DMS 273 treated with DMSO at 0.1 percent for 48 hours (cell line): ENCODE measurements around the gene CERK.

Experiments
- DNase-seq: peaks from one replicate; lab custom pipeline; 2025; lab: John Stamatoyannopoulos, UW

The CERK gene

DNA sequence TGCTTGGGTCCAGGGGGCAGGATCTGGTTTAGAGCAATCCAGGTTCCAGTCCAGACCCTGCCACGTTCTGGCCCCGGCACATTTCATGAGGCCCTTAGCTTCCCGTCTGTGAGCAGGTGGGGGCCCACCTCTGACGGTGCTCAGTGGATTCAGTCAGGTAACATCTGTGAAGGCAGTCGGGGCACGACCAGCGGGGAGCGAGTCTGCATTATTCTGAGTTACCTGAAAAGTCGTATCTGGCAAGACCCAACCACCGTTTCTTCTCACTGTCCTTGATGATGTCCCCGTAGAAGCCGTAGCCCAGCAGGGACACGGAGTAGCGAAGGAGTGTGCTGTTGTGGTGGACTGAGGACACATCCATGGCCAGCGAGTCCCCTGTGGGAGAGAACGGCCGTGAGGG lies 39.0 kb downstream of the CERK start:
- no peak for DNase-seq

DNA sequence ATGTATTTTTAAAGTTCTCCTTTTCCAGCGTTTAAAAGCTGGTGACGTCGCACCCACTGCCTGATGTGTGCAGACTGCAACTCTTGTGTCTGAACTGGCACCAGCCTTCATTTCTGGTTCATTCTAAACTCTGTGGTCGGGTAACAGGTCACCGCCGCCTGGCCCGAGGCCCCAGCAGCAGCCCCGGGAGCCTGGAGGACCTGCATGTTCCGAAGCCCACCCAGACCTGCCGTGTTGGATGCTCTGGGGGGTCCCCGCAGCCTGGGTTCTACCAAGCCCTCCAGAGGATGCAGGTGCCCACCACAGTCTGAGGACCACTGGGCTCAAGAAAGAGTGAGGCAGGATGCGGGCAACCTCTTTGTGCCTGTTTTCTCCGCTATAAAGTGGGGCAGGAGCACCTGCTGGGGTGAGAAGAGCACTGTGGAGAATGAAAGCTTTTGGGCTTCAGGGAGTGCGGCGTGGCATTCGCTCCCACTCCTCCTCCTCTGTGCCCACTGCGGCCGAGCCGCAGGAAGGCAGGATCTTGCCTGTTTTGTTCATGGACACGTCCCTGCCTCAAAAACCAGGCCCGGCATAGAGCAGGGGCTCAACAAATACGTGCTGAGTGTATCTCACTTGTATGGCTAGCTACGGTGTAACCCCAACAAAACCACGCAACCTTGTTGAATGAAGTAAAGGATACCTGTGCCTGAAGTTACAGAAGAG lies 40.1 kb downstream of the CERK start:
- DNase-seq: no peak

DNA sequence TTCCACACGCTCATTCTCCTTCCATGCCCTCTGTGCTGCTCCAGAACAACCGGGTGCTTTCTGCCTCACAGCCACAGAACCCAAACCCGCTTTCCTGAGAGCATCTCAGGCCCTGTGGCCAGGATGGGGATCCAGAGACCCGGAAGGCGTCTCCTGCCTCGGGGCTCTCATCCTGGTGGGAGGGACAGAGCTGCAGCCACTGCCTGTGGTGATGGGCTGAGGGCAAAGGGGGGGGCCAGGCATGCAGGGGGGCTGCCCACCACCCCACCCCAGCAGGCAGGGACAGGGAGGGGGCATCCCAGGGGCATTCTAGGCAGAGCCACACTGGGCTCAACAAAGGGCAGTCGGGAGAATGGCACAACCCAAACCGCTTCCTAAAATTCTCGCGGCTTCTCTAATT lies 41.4 kb downstream of the CERK start:
- DNase-seq: no peak

GRCh38 chr22:46696229-46696518 lies 41.9 kb downstream of the CERK start:
- no peak for DNase-seq

DNA sequence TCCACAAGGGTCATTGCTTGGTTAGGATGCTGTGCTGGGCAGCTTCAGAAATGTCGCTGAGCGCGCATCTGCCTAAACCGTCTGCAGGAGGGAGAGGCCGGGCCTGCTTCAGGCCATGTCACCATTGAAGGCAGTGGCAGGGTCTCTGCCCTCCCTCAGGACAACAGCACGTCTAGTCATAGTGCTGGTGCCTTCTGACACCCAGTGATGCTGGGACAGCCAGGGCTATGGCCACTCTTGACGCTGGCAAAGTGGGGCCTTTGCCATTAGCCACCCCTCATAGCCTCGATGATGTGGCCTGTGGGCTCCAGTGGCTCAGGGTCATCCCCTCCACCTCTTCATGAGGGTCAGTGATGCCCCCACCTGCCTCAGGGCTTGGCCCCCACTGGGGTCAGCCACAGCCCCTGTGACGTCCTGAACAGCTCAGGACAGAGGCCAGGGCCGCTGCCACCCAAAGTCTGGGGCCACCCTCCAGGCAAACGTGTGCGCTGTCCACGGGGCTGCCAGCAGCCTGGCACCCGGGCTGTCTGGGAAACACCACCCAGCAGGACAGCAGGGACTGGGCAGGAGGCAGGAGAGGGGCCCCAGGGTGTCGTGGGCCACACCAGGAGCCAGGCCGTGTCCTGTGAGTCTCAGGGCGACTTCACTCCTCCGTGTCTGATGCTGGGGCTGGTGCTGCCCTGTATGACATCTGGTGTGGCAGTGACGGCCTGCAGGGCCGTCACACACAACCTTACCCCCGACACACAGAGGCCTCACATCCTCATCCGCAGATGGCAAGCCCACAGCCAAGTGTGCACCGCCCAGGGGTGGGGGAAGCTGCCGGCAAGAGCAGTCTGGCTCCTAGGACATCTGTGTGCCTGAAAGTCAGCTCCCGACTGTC lies 42.5 kb downstream of the CERK start:
- no peak for DNase-seq

DNA sequence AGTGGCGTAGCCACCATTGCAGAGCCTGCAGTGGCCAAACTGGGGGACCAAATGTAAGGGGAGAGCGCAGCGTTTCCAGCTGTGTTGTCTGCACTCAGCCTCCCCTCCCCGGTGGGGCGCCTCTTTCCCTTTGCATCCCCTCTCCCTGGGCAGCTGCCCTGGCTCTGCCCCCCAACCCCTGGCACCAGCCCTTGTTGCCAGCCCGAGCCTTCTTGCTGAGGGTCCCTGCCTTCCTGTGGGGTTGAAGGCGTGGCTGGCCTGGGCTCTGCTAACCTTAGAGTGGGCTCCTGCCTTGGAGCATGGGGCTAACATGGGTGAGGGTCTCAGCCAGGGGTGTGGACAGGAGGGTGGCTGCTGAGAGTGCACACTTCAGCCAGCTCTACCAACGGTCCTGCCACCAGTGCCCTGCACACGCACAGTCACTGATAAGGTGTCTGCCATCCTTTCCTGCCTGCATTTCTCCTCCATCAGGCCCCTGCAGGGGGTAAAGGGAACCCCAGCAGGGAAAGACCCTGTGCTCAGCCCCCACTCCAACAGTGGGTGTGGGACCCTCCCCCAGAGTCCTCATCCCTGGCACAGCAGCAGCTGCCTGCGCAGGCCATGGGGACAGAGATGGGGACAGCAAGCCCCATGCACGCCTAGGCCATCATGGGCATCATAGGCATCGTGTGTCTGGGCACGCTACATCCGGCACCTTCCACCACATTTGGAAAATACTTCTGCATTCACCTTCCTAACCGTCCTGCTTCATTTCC lies 43.5 kb downstream of the CERK start:
- DNase-seq: no peak

DNA sequence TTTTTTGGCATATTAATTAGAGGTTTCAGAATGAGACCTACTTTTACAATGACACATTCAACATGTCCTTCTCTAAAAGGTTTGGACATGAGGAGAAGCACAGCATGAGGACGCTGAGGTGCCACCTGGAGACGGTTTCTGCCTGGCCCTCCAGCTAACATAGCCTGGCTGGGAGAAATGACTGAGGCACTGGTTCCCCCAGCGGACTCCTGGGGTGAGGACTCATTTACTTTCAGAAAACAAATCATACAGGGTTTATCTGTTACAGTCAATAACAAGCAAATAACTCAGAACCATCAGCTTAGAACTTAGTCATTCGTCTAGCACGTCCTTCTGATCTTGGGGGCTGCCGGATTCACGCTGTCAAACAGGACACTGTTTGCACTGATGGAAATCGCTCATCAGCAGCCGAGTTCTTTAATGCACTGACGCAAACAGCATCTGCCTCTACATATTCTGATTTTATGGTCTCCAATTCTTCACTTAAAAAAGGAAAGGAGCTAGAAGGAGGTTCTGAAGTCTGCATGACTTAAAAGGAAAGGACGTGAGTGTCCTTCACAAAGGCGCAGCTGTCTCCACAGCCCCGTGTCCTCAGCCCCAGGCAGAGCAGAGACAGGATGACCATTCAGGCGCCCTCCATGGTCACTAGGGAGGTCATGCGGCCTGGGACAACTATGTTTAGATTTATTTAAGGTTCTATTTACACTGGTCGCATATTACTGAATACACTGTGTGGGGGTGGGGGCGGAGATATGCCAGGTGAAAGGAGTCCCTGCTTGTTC lies 44.2 kb downstream of the CERK start:
- no peak for DNase-seq

DNA sequence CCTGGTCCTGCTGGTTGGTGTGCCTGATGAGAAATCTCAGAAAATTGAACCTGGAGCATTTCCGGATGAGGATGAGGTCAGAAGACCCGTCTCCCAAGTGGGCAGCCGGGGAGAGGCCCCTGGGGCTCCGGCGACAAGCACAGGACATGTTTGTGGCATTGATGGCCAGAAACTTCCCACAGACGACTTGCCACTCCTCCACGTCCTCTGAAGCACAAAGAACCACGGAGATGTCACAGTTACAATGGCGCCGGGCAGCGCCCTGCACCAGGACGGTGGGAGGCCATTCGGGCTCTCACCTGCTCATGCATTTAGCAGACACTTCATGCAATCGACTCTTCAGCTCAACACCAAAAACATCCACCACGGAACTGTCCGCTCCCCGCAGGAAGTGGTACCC lies 46.5 kb downstream of the CERK start:
- DNase-seq: no peak

GRCh38 chr22:46690146-46690545 lies 47.9 kb downstream of the CERK start:
- no peak for DNase-seq

GRCh38 chr22:46688949-46689348 lies 49.1 kb downstream of the CERK start:
- no peak for DNase-seq

DNA sequence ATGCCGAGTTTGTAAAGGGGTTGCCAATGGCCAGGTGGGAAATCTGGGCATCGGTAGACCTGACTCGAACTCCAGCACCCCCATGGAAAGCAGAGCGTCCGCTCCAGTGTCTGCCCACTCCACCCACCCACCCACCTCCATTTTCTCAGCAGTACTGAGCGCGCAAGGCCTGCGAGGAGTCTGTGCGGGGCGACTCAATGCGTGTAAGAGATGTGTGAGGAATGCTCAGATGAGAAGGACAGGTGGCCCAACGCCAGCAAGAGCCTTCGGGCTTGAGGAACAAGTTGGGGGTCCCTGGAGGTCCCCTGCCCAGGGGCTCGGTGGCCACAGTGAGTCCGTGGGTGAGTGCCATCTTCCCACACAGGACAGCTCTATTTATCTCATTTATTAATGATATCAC lies 50.6 kb downstream of the CERK start:
- no peak for DNase-seq

GRCh38 chr22:46687048-46687444 lies 51.0 kb downstream of the CERK start:
- no peak for DNase-seq

DNA sequence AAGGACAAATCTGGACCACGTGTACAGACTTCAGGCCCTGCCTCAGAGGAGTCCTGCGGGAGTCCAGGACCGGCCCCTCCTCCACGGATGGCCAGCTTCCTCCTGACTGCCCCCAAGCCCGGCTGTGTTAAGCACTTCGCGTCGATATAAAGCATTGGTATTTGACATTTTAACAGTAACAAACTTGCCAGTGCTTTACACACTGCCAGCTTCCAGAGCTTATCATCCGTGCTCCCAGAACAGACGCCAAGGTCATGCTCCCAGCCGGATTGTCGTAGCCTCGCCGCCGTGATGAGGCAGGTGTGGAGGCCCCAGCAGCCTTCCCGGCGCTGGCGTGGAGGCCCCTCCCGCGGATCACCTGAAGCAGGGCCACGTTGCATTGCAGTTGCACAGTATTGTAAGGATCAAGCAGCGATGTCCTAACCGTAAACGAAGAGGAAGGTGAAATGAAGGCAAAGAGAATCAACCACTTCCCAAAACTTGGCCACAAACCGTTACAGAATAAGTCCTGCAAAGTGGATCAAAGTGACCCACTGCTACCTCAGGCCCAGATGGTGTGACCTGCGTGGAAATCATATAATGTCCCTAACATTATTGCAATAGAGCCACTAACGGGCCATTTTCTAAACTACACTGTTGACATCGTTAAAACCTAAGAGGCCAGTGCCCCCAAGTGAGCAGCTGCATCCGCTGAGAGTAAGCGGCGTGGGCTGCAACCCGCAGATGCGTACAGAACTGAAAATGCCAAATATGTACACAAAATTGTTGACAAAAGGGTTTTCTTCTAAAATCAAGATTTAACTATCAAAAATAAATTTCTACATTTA lies 51.6 kb downstream of the CERK start:
- DNase-seq: no peak

DNA sequence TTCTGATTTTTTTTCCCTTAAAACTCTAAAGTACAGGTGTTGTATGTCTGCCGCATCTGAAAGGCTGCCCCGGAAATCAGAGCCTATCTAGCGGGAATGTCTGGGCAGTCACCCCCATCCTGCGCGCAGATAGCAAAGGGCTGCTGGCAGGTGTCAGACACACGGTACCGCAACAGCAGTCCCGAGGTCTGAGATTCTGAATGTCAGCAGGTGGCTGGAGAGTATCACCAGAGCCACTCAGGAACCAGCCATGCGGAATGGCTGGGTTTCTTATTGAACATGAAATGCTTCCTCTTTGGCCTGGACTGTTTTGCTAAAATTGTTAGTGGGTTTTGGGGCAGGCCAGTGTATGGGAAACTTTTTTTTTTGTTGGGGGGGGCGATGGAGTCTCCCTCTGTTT lies 53.3 kb downstream of the CERK start:
- no peak for DNase-seq

GRCh38 chr22:46682011-46682731 lies 55.9 kb downstream of the CERK start:
- DNase-seq: no peak

GRCh38 chr22:46681010-46681409 lies 57.0 kb downstream of the CERK start:
- no peak for DNase-seq

- DNase-seq: no peak
Observed at GRCh38 chr22:46679706-46680269, 58.3 kb downstream of the CERK start.

DNA sequence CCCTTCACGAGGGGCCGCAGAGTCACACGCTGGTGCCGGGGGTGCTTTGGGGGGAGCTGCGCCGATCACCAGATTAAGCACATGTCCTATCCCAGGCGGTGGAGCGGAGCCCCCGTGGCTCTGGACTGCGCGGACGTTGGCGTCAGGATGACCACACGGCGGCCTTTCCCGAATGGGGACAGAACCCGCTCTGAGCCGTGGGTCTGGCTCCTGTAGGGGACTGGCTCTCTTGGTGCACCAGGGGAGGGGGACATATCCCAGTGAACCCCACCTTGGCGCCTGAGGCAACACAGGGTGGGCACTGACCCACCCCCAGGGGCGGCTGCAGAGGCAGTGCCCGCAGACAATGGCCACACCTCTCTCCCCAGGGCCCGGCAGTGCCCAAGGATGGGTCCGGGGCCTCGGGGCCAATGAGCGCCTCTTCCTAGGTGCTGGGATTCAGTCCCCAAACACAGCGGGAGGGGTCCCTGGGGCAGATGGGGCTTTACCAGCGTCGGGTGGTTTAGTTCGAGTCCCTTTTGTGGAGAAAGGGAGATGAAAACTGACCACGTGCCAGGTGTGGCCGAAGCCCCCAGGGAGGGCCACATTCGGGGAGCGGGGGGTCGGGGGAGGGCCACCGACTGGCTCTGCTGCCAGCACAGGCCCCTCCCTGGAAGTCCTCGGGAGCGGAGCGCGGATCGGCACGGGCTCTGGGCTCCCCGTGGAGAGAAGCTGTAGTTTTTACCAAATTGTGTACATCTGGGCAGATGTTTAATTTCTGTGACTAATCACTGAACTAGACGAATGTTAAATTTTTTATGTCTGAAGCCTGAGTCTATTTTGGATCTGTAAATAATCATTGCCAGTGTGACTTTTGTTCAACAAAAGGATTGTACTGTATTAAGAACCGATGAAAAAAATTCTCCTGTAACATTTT lies 59.0 kb downstream of the CERK start:
- no peak for DNase-seq

- DNase-seq: no peak
Observed at GRCh38 chr22:46678003-46678657, 59.9 kb downstream of the CERK start.
